Activated B cell treated with CpG ODN at 0.5 μM for 24 hours (primary cell): ENCODE data around the gene GAL. TPM values are rescaled to one million over a fixed set of nuclear protein-coding genes. Genes with fewer than 3 reads are reported as not detected.

Experiments
- ATAC-seq: fragments of 200-7000 bp; cut with Tn5 transposase; one replicate; pipeline ENCODE4 v1.10.0; 2021; ENCODE audit warnings: low read depth, mild to moderate bottlenecking, moderate library complexity
- CTCF ChIA-PET: fragments of 350-600 bp; sonication (Branson Sonifier 250); formaldehyde crosslinking; loops from one replicate; lab custom pipeline; 2021; ENCODE audit warnings: antibody characterized with exemption; lab: Charles Lee
- POLR2A ChIA-PET: fragments of 350-600 bp; sonication (Branson Sonifier 250); formaldehyde crosslinking; loops from one replicate; lab custom pipeline; 2021; ENCODE audit warnings: antibody characterized with exemption; lab: Charles Lee
- DNase-seq: peaks from one replicate; pipeline ENCODE4 v3.0.0; 2022
- H3K27ac Mint-ChIP-seq: one replicate; pipeline ENCODE4 v1.8.0; 2020; ENCODE audit warnings: mixed read lengths
- H3K27me3 Mint-ChIP-seq: one replicate; pipeline ENCODE4 v1.8.0; 2021; ENCODE audit warnings: mixed read lengths
- H3K36me3 Mint-ChIP-seq: one replicate; pipeline ENCODE4 v1.8.0; 2021; ENCODE audit warnings: low read depth, mixed read lengths
- H3K4me1 Mint-ChIP-seq: one replicate; pipeline ENCODE4 v1.8.0; 2021; ENCODE audit warnings: mixed read lengths
- H3K4me3 Mint-ChIP-seq: one replicate; pipeline ENCODE4 v1.8.0; 2020; ENCODE audit warnings: mild to moderate bottlenecking, mixed read lengths
- H3K9me3 Mint-ChIP-seq: one replicate; pipeline ENCODE4 v1.8.0; 2020; ENCODE audit warnings: mixed read lengths
- CTCF ChIP-seq: fragments of 200-600 bp; IDR thresholded peaks from one replicate; pipeline ENCODE4 v1.8.0; 2022; ENCODE audit warnings: antibody characterized with exemption, mild to moderate bottlenecking
- intact Hi-C: fragments of 100-400 bp; cut with micrococcal nuclease; formaldehyde crosslinking; loops from one replicate; pipeline ENCODE4 v1.15.1; 2024
- total RNA-seq: library from RNA; stranded (reverse); gene quantifications from 2 replicates; pipeline ENCODE4 v1.2.3, GENCODE V29; 2022

The GAL gene
- total RNA-seq, 1 donor from 2014 or later = not detected

GRCh38 chr11:68652683-68653156, 31.6 kb upstream of the GAL start:
- DNase-seq (no peak), ATAC-seq (no peak)
- intact Hi-C loops = no loop called here
- no peaks in the 10 kb centered on the region for H3K9me3 Mint-ChIP-seq
- H3K4me1 Mint-ChIP-seq = peaks cover 3% of the 10 kb centered on the region
- CTCF ChIA-PET = no interaction called here
- POLR2A ChIA-PET = no interaction called here
- peaks cover 20% of the 10 kb centered on the region for H3K27me3 Mint-ChIP-seq
- H3K36me3 Mint-ChIP-seq = no peaks in the 10 kb centered on the region
- TF ChIP-seq CTCF = no peak
- H3K27ac Mint-ChIP-seq = no peak overlapping the region
- no peak overlapping the region for H3K4me3 Mint-ChIP-seq

- intact Hi-C loops = no loop called here
- DNase-seq (no peak), ATAC-seq (no peak)
- TF ChIP-seq CTCF = no peak
- Mint-ChIP-seq H3K4me3 (no peak overlapping the region), H3K27me3 (peaks cover 23% of the 10 kb centered on the region), H3K4me1 (peaks cover 3% of the 10 kb centered on the region), H3K36me3 (no peaks in the 10 kb centered on the region), H3K27ac (no peak overlapping the region), H3K9me3 (no peaks in the 10 kb centered on the region)
- ChIA-PET CTCF (no interaction called here), POLR2A (no interaction called here)
Measured at GRCh38 chr11:68653486-68654430, 30.6 kb upstream of the GAL start.

GRCh38 chr11:68654978-68655377, 29.4 kb upstream of the GAL start:
- DNase-seq = no peak
- peaks cover 19% of the 10 kb centered on the region for H3K27me3 Mint-ChIP-seq
- intact Hi-C loops = no loop called here
- ChIA-PET CTCF (no interaction called here), POLR2A (no interaction called here)
- H3K27ac Mint-ChIP-seq = no peak overlapping the region
- no peak for ATAC-seq
- no peak for TF ChIP-seq CTCF
- H3K9me3 Mint-ChIP-seq = no peaks in the 10 kb centered on the region
- H3K36me3 Mint-ChIP-seq = no peaks in the 10 kb centered on the region
- H3K4me1 Mint-ChIP-seq = peaks cover 3% of the 10 kb centered on the region
- no peak overlapping the region for H3K4me3 Mint-ChIP-seq

GRCh38 chr11:68655406-68655805, 28.9 kb upstream of the GAL start:
- no peak for ATAC-seq
- POLR2A ChIA-PET = no interaction called here
- no peak overlapping the region for H3K4me3 Mint-ChIP-seq
- TF ChIP-seq CTCF = no peak
- H3K9me3 Mint-ChIP-seq = no peaks in the 10 kb centered on the region
- DNase-seq = no peak
- H3K4me1 Mint-ChIP-seq = peaks cover 3% of the 10 kb centered on the region
- CTCF ChIA-PET = no interaction called here
- intact Hi-C loops = no loop called here
- no peaks in the 10 kb centered on the region for H3K36me3 Mint-ChIP-seq
- H3K27me3 Mint-ChIP-seq = peaks cover 16% of the 10 kb centered on the region
- H3K27ac Mint-ChIP-seq = no peak overlapping the region

- no peaks in the 10 kb centered on the region for H3K9me3 Mint-ChIP-seq
- CTCF ChIA-PET = no interaction called here
- intact Hi-C loops = no loop called here
- POLR2A ChIA-PET = no interaction called here
- ATAC-seq (no peak), DNase-seq (no peak)
- H3K27ac Mint-ChIP-seq = no peak overlapping the region
- no peaks in the 10 kb centered on the region for H3K36me3 Mint-ChIP-seq
- peaks cover 19% of the 10 kb centered on the region for H3K27me3 Mint-ChIP-seq
- H3K4me1 Mint-ChIP-seq = peaks cover 3% of the 10 kb centered on the region
- no peak overlapping the region for H3K4me3 Mint-ChIP-seq
- no peak for TF ChIP-seq CTCF
Measured at GRCh38 chr11:68655806-68656205, 28.5 kb upstream of the GAL start.
